HG03039 (cell line): ENCODE measurements around the gene UQCC2.

Source experiments
- ATAC-seq: cut with Tn5 transposase; IDR thresholded peaks from one replicate; pipeline ENCODE4 v1.9.1; 2021; ENCODE audit warnings: mild to moderate bottlenecking, moderate library complexity; ENCODE audit not compliant: unreplicated experiment

The UQCC2 gene

GRCh38 chr6:33725891-33726673 is 14.6 kb upstream of the UQCC2 start:
- no peak for ATAC-seq

DNA sequence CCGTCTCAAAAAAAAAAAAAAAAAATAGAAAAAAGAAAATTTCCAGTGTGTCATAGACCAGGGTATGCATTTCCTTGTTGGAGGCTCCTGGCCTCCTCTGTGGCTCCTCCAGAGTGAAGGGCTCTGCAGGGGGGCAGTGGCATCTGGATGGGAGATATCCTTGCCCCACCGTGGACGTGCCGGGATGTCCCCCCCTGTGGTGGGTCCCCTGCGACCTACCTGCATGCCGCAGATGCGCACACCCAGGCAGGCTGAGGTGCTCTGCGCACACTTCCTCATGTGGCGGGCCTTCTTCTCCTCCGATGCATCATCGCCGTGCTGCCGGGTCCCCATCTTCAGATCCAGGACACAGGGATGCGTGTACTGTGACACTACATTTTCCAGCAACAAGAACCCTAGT is 13.7 kb upstream of the UQCC2 start:
- ATAC-seq, result no peak

DNA sequence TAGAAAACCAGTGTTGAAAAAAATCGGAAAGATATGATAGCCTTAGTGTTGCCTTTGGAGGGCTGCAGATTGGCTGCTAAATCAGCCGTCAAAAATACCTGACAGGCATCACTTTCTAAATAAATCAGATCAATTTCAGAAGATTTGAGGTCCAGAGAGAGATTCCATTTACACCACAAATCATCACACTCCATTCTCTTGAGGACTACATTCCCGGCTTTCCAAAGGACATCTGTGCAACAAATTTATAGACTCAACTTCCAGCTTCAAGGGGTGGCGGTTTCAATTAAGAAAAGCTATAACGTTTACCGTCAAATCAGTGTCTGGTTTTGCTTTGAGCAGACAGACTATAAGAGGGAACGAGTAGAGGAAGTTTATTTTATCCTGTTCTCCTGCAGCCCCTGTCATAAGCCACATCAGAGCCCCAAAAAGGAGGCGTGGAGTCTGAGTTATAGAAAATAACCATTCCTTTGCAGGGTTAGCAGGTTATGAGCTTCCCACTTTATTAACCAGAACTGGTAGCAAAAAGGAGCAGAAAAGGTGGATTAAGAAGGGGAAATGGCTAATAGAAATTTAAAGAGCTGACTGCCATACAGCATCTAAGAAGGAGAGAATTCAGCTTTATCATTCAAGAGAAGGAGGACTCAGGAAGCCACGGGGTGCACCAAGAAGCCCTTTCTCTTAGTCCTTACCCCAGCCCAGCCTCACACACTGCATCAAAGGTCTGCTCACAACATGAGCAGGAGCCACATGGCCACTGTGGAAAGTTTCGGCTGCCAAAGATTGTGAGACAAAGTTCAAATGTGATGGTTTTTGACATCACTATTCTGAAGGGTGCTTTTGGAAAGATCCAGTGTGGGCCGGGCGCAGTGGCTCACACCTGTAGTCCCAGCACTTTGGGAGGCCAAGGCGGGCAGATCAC is 12.9 kb upstream of the UQCC2 start:
- ATAC-seq, result no peak

GRCh38 chr6:33723371-33724085 is 12.0 kb upstream of the UQCC2 start:
- ATAC-seq, result no peak

DNA sequence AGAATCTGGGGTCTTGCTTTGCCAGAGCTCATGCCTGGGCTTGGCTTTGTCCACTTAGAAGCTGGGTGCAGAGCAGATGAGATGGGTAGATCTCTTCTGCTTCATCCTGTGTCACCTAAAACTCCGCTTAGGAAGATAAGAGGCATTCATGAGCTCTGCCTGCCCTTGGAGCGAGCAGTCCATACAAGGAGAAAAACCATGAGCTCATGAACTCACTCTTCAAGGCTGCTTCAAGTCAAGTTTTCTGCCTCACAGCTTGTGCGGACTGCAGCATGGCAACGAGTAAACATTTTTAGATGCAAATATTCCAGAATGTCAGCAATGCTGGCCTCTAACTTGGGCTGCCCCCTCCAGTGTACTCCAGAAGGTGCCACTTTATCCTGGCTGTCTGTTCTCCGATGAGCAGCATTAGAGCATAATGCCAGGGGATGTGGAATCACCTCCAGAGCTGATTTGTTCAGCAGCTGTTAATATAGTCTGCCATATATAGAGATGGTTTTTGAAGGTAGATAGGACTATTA is 10.7 kb upstream of the UQCC2 start:
- no peak for ATAC-seq

DNA sequence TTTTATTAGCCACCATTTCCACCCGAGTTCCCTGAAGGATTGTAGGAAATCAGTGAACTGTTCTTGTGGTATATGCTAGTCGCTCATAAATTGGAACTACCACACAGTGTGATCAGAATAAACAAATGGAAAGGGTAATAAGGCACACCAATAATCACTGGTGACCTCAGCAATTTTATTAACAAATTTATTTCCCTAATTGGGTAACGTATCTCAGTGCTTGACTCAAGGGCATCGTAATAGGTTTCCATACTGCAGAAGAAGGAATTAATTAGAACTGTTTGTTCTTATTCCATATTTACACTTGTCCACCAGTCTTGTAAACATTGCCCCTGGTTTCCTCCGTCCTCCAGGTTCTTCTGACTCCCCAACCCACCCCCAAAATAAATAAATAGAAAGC is 10.0 kb upstream of the UQCC2 start:
- no peak for ATAC-seq

GRCh38 chr6:33720998-33721397 is 9.5 kb upstream of the UQCC2 start:
- ATAC-seq, result no peak

GRCh38 chr6:33719326-33719987 is 8.0 kb upstream of the UQCC2 start:
- no peak for ATAC-seq

GRCh38 chr6:33718713-33719112 is 7.2 kb upstream of the UQCC2 start:
- no peak for ATAC-seq

- no peak for ATAC-seq
Observed at GRCh38 chr6:33717934-33718455, 6.5 kb upstream of the UQCC2 start.

- no peak for ATAC-seq
Observed at GRCh38 chr6:33716890-33717632, 5.6 kb upstream of the UQCC2 start.

GRCh38 chr6:33716379-33716778 is 4.9 kb upstream of the UQCC2 start:
- ATAC-seq, result no peak

DNA sequence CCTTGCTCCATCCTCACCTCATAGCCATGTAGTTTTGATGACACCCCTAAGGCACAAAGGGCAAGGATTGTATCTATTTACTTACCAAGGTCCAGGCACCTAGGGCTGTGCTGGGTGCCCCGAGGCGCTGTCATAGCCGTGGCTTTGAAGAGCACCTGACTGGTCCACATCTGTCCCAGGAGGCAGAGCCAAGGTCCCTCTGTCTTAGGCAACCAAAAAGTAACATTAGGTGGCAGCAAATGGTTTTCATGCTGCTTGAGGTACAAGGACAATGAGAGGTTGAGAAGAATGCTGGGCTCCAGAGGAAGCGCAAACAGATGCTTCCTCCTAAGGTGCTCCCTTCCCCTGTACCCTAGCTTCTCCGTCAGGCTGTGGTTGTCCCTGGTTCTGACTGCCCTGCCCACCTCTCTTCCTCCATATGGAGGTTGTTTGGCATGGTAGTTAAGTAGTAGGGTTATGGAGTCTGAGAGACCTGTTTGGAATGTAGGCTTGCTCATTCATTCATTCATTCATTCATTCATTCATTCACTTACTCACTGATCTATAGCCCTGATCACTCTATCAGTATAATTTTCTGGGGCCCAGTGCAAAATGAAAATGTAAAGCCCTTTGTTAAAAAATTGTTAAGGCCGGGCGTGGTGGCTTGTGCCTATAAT is 3.0 kb upstream of the UQCC2 start:
- no peak for ATAC-seq

DNA sequence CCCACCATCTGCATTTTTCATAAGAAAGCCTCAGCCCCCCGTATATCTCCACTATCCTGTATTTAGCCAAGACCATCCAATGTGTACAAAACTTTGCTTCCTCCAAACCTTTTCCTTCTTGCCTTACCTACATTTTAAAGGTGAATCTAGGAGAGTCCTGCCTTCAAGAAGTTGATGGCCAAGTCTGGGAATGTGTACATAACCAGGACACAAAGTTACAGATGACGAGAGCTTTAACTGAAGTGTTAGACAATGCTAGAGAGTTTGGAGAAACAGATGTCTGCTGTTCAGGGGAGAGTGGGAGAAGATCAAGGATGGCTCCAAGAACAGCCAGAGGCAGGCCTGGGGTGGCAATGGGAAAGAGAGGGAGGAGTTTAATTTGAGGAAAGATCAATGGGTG is 2.3 kb upstream of the UQCC2 start:
- ATAC-seq, result no peak

DNA sequence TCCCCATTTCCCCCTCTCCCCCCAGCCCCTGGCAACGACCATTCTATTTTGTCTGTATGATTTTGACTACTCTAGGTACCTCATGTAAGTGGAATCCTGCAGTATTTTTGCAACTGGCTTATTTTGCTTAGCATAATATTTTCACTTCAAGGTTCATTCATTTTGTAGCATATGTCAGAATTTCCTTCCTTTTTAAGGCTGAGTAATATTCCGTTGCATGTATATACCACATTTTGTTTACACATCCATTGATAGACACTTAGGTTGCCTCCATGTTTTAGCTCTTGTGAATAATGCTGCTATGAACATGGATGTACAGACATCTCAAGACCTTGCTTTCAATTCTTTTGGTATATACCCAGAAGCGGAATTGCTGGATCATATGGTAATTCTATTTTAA is 1.4 kb upstream of the UQCC2 start:
- ATAC-seq, result no peak

GRCh38 chr6:33710296-33711121 is 991 bp downstream of the UQCC2 start:
- ATAC-seq, result no peak

DNA sequence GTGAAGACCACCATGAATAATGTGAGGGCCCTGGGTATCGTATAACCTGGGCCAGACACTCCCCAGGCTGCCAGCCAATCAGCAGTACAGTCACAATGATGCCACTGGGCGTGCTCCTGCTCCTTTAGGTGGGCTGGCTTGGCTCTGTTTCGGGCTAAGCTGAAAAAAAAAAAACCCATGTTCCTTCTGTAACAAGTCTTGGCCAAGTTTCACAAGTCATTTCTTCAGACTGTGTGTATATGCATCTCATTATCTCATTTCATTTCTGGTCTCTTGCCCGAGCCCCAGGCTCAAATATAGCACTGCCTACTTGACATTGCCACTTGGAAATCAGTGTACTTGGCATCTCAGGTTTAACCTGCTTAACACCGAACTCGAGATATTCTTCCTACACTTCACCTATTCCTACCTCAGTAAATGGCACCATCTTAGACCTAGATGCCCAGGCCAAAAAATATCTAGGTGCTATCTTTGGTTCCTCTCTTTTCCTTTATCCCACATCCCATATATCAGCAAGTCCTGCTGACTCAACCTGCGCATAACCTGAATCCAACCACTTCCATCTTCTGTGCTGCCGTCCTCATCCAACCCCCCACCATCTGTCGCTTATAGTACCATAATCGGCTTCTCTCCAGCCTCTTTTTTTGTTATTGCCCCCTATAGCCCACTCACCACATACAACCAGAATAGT is 1.8 kb downstream of the UQCC2 start:
- ATAC-seq, result no peak
